Calu3 (cell line): ENCODE measurements around the gene SUPT6H. TPM values are rescaled to one million over a fixed set of nuclear protein-coding genes. Genes with fewer than 3 reads are reported as not detected.
"Not testable (repeated sequence)": the region's sequence is repeated elsewhere in the genome, so short reads cannot be mapped to it uniquely, and the experiment has no call there.

Experiments used
- BruUV-seq: library from RNA; stranded (reverse); fragments of 400-500 nt; replicated peaks from 2 replicates; lab custom pipeline; 2021; lab: Mats Ljungman, UMichigan
- CTCF ChIA-PET: fragments of 300-600 bp; sonication (Branson Sonifier 250); formaldehyde crosslinking; loops from one replicate; lab custom pipeline; 2022; ENCODE audit warnings: antibody characterized with exemption; lab: Charles Lee
- DNase-seq: peaks from one replicate; pipeline ENCODE4 v3.0.0; 2022
- H3K27ac Mint-ChIP-seq: one replicate; pipeline ENCODE4 v1.8.0; 2022; ENCODE audit warnings: mixed read lengths; ENCODE audit not compliant: unreplicated experiment
- H3K27me3 Mint-ChIP-seq: one replicate; pipeline ENCODE4 v1.8.0; 2022; ENCODE audit warnings: mixed read lengths; ENCODE audit not compliant: unreplicated experiment
- H3K36me3 Mint-ChIP-seq: one replicate; pipeline ENCODE4 v1.8.0; 2022; ENCODE audit warnings: mild to moderate bottlenecking, moderate library complexity, mixed read lengths; ENCODE audit not compliant: insufficient read depth, unreplicated experiment
- H3K4me1 Mint-ChIP-seq: one replicate; pipeline ENCODE4 v1.8.0; 2022; ENCODE audit warnings: mild to moderate bottlenecking, low read depth, mixed read lengths; ENCODE audit not compliant: unreplicated experiment
- H3K4me3 Mint-ChIP-seq: one replicate; pipeline ENCODE4 v1.8.0; 2022; ENCODE audit warnings: mild to moderate bottlenecking, low read depth, moderate library complexity, mixed read lengths; ENCODE audit not compliant: unreplicated experiment
- H3K9me3 Mint-ChIP-seq: one replicate; pipeline ENCODE4 v1.8.0; 2022; ENCODE audit warnings: low read depth, mixed read lengths; ENCODE audit not compliant: unreplicated experiment
- intact Hi-C: fragments of 100-400 bp; cut with micrococcal nuclease; formaldehyde crosslinking; loops from one replicate; pipeline ENCODE4 v1.10.0; 2022; ENCODE audit not compliant: unreplicated experiment
- total RNA-seq: library from RNA; stranded (reverse); gene quantifications from 2 replicates; pipeline ENCODE4 v1.2.3, GENCODE V29; 2022
- TF ChIP-seq, protein P1 (sequence below): fragments of 200-600 bp; IDR thresholded peaks from one replicate; pipeline ENCODE4 v1.8.0; 2022; ENCODE audit warnings: antibody characterized with exemption; ENCODE audit not compliant: unreplicated experiment

The SUPT6H gene
- total RNA-seq, 1 experiment from 2014 or later, result 107 TPM

DNA sequence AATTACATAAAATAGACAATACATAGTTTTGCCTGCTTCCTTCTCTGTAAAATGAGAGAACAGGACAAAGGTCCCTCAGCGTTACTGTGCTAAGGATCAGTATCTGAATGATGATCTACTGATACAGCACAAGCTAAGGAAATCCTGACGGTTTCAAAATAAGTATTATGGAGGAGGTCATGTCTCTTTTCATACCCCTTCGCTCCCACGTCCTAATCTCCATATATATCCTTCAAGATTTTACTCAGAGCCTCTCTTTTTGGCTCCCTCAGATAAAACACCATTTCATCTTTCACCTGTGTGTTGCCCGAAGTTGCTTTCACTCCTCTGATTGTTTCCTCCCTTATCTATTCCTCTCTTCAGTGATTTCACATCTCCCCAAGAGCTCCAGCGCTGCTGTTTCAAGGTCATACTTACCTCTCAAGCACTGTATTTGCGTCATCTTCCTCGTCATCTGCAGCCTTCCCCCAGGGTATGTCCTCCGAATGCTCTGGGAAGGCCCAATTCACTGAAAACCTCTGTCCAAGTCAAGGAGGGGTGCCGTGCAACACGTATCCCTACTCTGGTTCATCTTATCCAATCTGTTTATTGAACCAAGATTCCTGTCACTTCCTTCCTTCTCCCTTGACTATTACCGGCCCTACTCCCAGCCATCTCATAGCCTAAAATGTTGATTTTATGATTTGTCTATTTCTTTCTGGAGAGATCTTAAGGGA, 15.8 kb upstream of the SUPT6H start:
- Mint-ChIP-seq H3K4me1 (peaks cover 38% of the 10 kb centered on the region), H3K9me3 (no peaks in the 10 kb centered on the region), H3K36me3 (peaks cover 70% of the 10 kb centered on the region), H3K27ac (peak overlapping the region; percentile 79), H3K27me3 (no peaks in the 10 kb centered on the region), H3K4me3 (peak overlapping the region; percentile 97)
- TF ChIP-seq, protein P1, sequence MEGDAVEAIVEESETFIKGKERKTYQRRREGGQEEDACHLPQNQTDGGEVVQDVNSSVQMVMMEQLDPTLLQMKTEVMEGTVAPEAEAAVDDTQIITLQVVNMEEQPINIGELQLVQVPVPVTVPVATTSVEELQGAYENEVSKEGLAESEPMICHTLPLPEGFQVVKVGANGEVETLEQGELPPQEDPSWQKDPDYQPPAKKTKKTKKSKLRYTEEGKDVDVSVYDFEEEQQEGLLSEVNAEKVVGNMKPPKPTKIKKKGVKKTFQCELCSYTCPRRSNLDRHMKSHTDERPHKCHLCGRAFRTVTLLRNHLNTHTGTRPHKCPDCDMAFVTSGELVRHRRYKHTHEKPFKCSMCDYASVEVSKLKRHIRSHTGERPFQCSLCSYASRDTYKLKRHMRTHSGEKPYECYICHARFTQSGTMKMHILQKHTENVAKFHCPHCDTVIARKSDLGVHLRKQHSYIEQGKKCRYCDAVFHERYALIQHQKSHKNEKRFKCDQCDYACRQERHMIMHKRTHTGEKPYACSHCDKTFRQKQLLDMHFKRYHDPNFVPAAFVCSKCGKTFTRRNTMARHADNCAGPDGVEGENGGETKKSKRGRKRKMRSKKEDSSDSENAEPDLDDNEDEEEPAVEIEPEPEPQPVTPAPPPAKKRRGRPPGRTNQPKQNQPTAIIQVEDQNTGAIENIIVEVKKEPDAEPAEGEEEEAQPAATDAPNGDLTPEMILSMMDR, result no peak
- CTCF ChIA-PET, result interaction anchor here (0.5 to 1.5 kb wide), 7 partner anchors 12 to 541 kb away, joined by 3 to 9 read pairs (median 3); partner anchors contain the start of genes RPL23A, SDF2 and SUPT6H
- BruUV-seq, result no TSS peak
- intact Hi-C loops, result loop anchor here (10.0 kb wide), 1 partner anchor 49 kb away; no protein-coding TSS in a partner anchor
- DNase-seq, result no peak

DNA sequence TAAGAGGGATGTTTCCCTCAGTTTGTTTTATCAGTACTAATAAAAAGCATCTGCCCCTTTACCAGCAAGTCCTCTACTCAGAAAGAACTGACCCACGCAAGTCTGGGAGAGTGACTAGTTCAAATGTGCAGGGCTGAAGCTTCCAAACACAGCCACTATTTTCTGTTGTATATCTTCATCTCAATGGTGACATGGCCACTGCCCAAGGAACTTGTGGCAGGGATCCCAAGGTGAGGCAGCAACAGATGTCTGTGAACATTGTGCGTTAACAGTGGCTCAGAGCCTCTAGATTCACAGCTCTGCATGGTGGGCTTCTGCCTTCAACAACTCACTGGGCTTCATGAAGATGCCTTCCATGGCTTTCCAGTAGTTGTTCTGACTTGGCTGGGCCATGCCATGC, 13.3 kb upstream of the SUPT6H start:
- Mint-ChIP-seq H3K4me3 (no peak overlapping the region), H3K9me3 (no peaks in the 10 kb centered on the region), H3K27me3 (no peaks in the 10 kb centered on the region), H3K27ac (no peak overlapping the region), H3K36me3 (peaks cover 54% of the 10 kb centered on the region), H3K4me1 (peaks cover 21% of the 10 kb centered on the region)
- no peak for DNase-seq
- intact Hi-C loops, result loop anchor here (10.0 kb wide), 1 partner anchor 46 kb away; no protein-coding TSS in a partner anchor
- CTCF ChIA-PET, result interaction anchor here (1.0 kb wide), 1 partner anchor 13 kb away, joined by 3 read pairs; the partner anchor contains the start of gene SDF2
- TF ChIP-seq, protein P1, result no peak
- no TSS peak for BruUV-seq

DNA sequence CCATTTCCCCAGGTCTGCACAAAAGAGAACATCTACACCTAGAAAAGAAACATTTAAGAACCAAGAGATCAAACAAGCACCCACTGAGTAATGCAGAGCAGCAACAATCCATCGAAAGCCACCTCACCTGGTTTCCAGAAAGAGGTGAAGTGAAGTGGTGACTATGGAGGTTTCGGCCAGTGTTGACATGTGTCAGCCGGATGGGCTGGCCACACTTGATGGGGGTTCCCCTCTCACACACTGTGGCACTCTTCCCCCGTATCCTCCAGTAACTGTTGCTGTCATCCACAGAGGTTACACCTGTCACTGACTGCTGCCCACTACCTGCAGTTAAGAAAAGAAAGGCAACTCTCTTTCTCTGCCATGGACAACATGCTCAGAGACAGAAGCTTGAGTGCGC, 6.8 kb upstream of the SUPT6H start:
- H3K36me3 Mint-ChIP-seq, result peaks cover 40% of the 10 kb centered on the region
- H3K4me3 Mint-ChIP-seq, result no peak overlapping the region
- CTCF ChIA-PET, result no interaction called here
- intact Hi-C loops, result no loop called here
- TF ChIP-seq, protein P1, result no peak
- H3K27ac Mint-ChIP-seq, result no peak overlapping the region
- no peak for DNase-seq
- H3K9me3 Mint-ChIP-seq, result no peaks in the 10 kb centered on the region
- H3K4me1 Mint-ChIP-seq, result peaks cover 6% of the 10 kb centered on the region
- no peaks in the 10 kb centered on the region for H3K27me3 Mint-ChIP-seq
- no TSS peak for BruUV-seq

DNA sequence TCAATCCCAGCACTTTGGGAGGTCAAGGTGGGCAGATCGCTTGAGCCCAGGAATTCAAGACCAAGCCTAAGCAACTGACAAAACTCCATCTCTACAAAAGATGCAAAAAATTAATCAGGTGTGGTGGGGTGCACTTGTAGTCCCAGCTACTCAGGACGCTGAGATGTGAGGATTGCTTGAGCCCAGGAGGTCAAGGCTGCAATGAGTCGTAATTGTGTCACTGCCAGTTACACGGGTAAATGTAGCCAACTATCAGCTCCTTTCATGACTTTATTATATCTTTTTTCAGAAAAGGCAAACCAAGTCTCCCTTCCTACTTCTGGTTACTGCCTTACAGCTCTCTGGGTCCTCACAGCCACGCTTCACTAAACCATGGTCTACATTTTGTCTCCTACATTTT, 4.2 kb upstream of the SUPT6H start:
- no TSS peak for BruUV-seq
- TF ChIP-seq, protein P1, result no peak
- Mint-ChIP-seq H3K9me3 (no peaks in the 10 kb centered on the region), H3K4me3 (no peak overlapping the region), H3K27me3 (no peaks in the 10 kb centered on the region), H3K27ac (peak overlapping the region; percentile 18), H3K4me1 (peaks cover 16% of the 10 kb centered on the region), H3K36me3 (peaks cover 55% of the 10 kb centered on the region)
- CTCF ChIA-PET, result no interaction called here
- intact Hi-C loops, result no loop called here
- no peak for DNase-seq

DNA sequence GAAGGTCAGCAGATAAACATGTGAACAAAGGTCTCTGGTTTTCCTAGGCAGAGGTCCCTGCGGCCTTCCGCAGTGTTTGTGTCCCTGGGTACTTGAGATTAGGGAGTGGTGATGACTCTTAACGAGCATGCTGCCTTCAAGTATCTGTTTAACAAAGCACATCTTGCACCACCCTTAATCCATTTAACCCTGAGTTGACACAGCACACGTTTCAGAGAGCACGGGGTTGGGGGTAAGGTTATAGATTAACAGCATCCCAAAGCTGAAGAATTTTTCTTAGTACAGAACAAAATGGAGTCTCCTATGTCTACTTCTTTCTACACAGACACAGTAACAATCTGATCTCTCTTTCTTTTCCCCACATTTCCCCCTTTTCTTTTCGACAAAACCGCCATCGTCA, 3.7 kb upstream of the SUPT6H start:
- intact Hi-C loops, DNase-seq, BruUV-seq, H3K27me3 Mint-ChIP-seq, H3K9me3 Mint-ChIP-seq, H3K4me3 Mint-ChIP-seq: not testable (repeated sequence)
- CTCF ChIA-PET, result interaction anchor here (0.8 kb wide), 1 partner anchor 18 kb away, joined by 7 read pairs; no protein-coding TSS in a partner anchor
- Mint-ChIP-seq H3K4me1 (peaks cover 19% of the 10 kb centered on the region), H3K36me3 (peaks cover 60% of the 10 kb centered on the region), H3K27ac (peak overlapping the region; percentile 18)

DNA sequence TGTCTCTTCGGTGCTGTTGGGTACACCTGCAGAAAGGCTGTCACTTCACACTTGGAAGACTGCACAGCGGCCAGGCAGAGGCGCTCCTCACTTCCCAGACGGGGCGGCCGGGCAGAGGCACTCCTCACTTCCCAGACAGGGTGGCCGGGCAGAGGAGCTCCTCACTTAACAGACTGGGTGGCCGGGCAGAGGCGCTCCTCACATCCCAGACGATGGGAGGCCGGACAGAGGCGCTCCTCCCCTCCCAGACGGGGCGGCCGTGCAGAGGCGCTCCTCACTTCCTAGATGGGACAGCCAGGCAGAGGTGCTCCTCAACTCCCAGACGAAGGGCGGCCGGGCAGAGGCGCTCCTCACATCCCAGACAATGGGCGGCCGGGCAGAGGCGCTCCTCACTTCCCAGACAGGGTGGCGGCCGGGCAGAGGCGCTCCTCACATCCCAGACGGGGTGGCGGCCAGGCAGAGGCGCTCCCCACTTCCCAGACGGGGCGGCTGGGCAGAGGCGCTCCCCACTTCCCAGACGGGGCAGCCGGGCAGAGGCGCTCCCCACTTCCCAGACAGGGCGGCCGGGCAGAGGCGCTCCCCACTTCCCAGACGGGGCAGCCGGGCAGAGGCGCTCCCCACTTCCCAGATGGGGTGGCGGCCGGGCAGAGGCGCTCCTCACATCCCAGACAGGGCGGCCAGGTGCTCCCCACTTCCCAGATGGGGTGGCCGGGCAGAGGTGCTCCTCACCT, 3.1 kb upstream of the SUPT6H start:
- CTCF ChIA-PET, result interaction anchor here (0.8 kb wide), 1 partner anchor 17 kb away, joined by 7 read pairs; no protein-coding TSS in a partner anchor
- peaks cover 25% of the 10 kb centered on the region for H3K4me1 Mint-ChIP-seq
- H3K36me3 Mint-ChIP-seq, result peaks cover 64% of the 10 kb centered on the region
- DNase-seq, H3K27me3 Mint-ChIP-seq, H3K4me3 Mint-ChIP-seq, BruUV-seq, H3K9me3 Mint-ChIP-seq, H3K27ac Mint-ChIP-seq, intact Hi-C loops: not testable (repeated sequence)
